Measurements from ENCODE around the gene SCFD2.
"Not testable (repeated sequence)": the region's sequence is repeated elsewhere in the genome, so short reads cannot be mapped to it uniquely, and the experiment has no call there.

Gene SCFD2

DNA sequence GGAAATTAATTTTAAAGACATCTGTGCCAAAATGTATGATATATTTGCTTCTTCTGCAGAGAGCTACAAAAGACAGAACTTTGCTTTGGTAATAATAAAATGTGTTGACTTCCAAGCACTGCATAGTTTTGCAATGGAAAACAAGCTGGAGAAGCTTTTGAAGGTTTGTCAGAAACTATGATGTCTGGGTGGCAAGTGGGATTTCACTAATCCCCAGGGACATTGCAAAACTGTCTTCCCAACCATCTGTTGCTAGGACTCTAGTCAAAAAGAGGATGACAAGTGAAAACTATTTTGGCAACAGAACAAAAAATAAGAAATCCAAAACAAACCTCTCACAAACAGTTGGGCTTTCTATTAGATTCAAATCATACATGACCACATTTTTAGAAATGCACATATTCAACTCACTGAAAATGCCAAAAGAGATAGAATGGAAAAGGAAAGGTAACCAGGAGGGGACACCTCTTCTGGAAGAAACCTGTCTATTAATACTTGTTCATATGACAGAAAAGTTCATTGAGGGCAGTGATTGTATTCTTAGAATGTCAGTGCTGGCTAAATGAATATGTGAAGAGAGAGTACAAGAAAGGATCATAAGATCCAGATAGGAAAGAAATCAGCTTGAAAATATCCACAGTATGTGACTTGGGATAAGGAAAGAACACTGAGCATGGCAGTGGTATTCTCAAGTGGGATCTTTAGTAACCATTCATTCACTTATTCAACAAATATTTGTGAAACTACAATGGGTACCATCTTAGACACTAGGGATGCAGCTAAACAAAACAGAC is 275.7 kb downstream of the SCFD2 start:
- DNase-seq, result no peak

- DNase-seq, result no peak
Observed at GRCh38 chr4:53088152-53088551, 277.7 kb downstream of the SCFD2 start.

GRCh38 chr4:53076374-53076958 is 289.4 kb downstream of the SCFD2 start:
- no peak for DNase-seq

- no peak for DNase-seq
Observed at GRCh38 chr4:53075162-53075785, 290.6 kb downstream of the SCFD2 start.

DNA sequence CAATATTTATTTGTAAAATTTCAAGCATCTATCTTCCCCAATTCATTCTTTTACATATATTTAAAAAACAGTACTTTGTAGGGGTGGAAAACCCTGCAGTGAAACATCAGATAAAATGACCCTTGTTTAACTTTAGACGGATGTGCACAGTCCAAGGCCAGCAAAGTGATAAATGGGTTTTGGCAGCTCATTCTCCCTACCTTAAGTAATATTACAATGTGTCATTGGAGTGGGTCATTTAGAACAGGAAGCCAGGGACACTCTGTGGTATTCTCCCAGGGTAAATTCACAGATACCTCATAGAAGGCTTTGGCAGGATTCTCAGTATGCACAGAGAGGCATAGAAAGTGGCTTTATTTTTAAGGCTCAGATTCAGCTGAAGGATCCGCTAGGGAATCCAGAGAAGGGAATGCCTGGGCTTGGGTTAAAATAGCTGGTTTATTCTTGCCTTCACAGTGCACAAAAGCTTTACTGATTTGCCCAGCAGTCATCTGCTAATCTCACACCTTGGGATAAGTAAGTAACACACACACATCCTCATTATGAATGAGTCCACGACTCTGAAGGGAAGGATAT is 297.0 kb downstream of the SCFD2 start:
- no peak for DNase-seq

DNA sequence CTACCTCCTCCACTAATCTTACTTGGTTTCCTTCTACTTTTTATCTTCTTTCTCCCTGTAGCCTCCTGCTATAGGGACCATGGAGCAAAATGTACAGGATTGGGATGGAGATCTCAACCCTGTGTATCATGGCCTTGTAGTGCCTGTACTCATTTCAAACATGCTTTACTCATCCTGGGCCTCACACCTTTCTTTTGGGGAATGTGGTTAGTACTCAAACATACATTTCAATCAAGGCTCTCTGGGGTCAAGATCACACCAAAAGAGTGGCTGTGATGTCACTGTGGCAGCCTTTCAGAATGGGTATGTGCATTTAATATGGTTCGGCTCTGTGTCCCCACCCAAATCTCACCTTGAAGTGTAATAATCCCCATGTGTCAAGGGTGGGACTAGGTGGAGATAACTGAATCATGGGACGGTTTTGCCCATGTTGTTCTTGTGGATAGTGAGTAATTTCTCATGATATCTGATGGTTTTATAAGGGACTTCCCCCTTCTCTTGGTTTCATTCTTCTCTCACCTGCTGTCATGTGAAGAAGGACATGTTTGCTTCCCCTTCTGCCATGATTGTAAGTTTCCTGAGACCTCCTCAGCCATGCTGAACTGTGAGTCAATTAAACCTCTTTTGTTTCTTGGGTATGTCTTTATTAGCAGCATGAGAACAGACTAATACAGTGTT is 298.6 kb downstream of the SCFD2 start:
- DNase-seq, result no peak

DNA sequence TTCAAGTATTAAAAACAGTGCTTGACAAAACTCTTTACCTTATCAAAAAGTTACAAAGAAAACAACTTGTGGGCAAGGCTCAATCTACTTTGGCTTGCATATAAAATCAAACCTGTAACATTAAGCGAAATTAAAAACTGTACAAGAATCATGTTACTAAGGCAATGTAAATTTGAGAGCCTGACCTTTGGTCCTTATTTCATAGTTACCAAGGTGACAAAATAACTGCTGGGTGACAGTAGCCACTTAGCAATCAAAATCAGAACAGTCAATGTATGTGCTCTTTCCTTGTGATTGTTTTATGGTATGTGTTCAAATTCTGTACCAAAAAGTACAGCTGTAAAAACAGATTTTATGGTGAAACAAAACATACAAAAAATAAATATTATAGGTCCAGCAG is 299.7 kb downstream of the SCFD2 start:
- no peak for DNase-seq

DNA sequence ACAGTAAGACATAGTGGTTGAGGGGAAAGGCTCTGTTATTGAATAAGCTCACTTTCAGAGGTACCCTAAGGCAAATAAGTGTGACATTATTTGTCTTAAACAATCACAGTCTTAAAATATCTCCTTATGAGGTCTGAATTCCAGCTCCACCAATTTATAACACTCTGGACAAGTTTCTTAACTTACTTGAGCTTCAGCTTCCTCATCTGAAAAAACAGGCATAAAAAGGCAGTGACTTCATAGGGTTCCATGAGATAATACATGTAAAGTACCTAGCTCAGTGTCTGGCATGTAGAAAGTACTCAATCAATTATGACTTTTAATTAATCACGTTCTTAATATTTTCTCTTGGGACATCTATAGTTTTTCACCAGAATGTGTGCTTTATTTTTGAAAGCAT is 301.3 kb downstream of the SCFD2 start:
- DNase-seq, result no peak

DNA sequence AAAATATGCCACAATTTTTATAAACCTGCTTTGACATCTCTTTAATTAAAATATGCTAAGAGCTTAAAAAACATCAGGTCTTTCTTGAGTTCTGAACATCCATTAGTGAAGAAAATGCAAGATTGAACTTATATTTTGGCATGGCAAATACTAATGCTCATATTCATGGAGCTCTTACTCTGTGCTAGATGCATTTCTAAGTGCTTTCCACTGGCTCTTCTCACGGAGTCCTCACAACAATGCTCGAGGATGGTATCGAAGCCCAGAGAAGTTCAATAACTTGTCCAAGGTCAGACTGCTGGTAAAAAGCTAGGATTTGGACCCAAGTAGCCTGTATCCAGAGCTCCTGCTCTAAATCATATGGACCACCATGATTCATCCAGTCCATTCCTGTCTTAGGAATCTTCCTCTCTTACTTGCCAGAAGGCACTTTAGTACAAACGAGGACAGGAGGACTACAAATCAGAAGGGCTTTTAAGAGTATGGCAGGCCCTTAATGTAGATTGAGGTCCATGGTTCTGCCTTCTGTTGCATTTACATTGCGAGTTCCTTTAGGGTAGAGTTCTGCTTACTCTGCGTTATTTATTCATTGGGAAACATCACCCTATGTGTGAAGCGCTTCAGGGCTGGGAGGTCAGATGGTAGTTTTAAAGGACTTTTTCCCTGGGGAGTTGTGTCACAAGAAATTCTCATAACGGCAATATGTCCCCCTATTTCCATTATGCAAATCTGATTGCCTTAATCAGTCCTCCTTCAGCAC is 304.6 kb downstream of the SCFD2 start:
- DNase-seq, result no peak

DNA sequence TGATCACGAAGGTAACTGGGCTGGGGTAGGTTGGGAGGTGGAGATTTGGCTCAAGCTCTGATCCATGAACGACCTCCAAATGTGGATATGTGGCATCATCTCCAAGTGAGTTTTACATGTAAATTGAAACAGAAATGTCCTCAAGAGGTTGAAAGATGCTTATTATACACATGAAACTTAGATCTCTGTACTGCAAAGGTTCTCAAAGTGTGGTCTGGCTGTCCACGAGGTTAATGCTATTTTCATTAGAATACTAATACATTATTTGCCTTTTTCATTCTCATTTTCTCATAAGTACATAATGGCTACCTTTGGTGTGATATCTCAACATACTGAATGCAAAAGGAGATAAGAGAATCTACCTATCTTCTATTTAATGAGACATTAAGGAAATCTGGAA is 305.6 kb downstream of the SCFD2 start:
- DNase-seq, result no peak

DNA sequence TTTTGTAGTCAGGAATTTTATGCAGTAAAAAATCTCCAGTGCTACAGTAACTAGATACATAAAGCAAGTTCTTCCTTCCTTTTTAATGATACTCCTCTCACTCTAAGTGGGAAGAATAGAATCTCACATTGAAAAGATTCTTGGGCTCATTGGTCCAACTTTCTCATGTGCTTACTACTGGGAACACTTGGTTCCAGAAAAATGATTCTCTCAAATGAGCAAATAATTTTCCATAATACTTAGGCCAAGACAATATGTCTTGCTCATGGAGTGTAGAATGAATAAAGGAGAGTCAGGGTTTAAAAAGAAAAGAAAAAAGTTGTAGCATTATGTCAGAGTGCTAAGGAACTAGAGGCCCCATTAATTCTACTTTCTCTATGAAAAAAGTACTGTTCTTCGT is 306.0 kb downstream of the SCFD2 start:
- no peak for DNase-seq

DNA sequence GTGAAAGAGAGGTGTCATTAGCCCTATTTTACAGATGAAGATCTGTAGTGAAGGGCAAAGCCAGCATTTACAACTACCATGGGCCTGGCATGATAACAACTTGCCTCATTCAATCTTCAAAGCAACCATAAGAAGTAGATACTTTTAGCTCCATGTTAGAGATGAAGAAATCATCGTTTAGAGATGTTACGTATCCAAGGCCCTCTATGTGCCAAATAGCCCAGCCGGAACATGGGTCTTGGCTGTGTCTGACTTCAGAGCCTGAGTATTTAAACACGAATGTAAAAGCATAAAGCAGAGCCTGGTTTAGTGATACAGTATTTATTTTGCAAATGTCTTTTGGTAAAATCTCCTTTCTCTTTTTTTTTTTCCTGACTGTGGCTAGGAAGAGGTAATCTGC is 306.6 kb downstream of the SCFD2 start:
- DNase-seq, result no peak

DNA sequence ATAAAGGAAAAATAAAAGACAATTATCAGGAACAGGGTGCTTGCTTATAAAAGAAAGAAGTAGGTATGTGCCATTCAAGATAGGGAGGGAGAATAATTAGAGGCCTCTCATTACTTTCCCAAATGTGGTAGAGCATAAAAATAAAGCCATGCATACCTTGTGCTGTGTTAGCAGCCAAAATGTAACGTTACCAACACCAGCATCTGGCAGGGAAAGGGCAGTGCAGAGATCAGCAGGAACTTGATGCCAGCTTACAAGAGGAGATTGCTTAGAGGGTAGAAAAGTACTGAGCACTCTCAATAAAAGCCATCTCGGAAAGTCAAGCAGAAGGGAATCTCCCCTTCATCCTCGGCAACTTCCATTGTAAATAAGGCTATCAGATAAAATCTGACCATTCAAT is 308.2 kb downstream of the SCFD2 start:
- no peak for DNase-seq

GRCh38 chr4:53057108-53057507 is 308.8 kb downstream of the SCFD2 start:
- DNase-seq, result not testable (repeated sequence)

DNA sequence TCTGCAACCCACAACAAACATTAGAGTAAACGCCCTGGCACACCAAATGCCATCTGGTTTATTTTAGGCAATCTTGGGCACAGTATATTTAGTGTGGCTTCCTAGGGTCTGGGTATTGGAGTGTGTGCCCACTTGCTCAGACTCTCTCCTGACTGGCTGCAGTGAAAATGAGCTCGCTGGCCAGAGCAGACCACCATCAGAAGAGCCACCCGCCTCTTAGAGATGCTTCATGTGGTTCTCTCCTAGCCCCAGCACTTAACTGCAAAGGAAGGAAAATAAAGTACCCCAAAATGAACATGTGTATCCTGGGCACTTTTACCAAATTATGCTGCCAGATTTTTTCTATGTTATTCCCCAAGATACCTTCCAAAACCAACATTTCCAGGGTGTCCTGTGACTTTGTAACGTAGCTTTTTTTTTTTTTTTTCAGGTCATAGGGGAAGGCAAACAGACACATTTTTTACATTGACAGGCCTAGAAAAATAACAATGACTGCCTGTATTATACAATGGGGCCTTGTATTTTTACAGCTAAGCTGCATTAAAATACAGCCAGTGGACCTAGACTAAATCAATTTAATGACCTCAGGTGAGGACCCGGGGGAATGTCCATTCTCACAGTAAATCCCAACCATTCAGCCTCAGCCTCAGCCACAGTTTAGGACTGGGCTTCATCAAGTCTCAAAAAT is 310.0 kb downstream of the SCFD2 start:
- no peak for DNase-seq

GRCh38 chr4:53055274-53055673 is 310.6 kb downstream of the SCFD2 start:
- no peak for DNase-seq

DNA sequence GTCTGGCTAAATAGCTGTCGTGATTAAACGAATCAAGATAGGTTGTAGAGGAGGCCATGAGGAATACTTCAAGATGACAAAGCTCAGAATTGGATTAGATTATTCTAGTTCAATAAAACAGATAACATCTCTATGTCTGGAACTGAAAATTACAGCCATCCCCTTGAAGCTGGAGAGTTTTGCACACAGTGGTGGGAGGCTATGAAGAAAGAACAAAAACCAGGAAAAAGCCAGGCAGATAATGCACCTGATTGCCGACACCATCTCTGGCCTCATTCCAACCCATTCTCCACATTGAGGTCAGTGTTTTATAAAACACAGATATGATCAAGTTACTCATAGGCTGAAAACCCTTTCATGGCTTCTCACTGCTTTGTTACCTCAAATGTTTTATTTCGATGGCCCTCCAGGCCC is 315.5 kb downstream of the SCFD2 start:
- no peak for DNase-seq

DNA sequence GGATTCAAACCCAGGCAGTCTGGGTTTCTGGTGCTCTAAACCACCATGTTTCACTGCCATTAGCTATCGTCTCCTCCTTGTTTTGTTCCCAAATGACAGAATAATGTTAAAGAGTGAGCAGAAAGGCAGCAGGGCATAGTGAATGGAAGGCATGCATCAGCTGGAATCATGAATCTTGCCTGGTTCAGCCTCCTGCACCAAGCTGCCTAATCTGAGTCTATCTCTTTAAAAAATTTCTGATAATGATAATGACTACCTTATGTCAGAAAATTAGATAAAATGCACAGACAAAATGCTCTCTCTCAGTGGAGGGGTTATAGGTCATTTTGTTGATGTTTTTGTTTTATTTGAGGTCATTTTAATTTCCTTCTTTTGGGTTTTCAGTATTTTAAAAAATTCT is 316.3 kb downstream of the SCFD2 start:
- no peak for DNase-seq

DNA sequence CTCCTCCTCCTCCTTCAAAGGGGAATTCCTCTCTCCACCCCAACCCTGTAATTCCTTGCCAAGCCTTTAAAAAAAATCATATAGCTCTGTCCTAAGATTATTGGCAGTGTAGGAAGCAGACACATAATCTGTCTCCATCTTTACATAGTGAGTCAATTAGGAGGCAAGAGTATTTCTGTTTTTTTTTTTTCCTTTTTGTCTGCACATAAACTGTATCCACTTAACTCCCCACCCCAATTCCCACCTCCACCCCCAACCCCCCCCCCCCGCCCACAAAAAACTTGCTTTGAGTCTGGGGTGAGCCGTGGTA is 321.3 kb downstream of the SCFD2 start:
- DNase-seq, result no peak

GRCh38 chr4:53043891-53044650 is 321.8 kb downstream of the SCFD2 start:
- DNase-seq, result no peak

- DNase-seq, result no peak
Observed at GRCh38 chr4:53043055-53043454, 322.8 kb downstream of the SCFD2 start.
